GM18511 (cell line): ENCODE data around the gene HEXIM2.

Source experiments
- ATAC-seq: cut with Tn5 transposase; IDR thresholded peaks from one replicate; pipeline ENCODE4 v1.9.1; 2021; ENCODE audit warnings: mild to moderate bottlenecking, moderate library complexity; ENCODE audit not compliant: unreplicated experiment

Gene HEXIM2

DNA sequence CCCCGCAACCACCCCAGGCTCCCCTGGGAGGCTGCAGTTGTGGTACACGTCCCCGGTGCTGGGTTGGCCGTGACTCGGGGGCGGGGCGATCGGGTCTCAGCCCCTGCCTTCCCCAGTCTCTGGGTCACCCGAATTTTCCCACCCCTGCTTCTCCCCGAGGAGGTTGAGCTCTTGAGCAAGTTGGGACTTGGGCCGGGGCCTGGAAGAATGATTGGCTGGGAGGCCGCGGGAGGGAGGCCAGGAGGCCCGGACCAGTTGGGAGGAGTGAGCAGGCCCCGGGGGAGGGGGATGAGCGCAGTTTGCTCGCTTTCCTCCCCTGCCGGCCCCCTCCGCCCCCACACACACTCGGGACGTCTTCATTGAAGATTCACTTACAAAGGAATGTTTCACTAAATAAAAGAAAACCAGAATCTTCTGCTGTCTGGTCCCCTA lies 17.9 kb upstream of the HEXIM2 start:
- no peak for ATAC-seq

DNA sequence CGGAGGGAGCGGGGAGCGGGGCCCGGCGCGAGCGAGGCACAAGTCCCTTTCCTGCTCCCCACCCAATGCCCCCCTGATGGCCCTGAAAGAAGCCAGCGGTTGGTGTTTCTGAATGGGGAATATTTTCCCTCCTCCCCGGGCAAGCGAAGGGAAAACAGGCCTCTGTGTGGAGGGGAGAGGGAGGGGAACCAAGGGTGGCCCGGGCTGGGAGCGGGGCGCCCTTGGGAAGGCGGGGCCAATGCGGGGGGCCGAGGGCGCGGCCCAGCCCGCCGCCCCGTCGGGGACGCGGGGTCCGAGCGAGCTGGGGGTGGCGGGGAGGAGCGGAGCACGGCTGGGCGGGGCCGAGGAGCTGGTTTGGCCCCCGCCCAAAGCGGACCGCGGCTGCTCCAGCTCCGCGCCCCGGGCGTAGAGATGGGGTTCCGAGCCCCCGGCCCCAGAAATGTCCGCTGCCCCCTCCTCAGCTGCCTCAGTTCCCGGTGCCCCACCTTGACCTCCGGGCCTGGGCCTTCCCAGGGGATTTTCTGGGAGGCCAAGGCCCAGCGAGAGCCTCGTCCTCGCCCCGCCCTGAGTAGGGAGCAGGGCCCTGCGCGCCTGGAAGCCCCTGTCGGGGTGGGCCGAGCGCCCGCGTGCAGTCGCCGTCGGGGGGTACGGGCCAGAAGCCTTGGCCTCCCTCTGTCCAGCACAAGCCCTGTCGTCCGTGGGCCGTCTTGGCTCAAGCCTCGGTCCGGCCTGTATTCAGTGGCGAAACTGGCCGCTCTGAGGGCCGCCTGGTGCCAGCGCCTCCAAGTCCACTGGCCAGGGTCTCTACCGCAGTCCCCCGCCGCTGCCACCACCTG lies 17.3 kb upstream of the HEXIM2 start:
- ATAC-seq, result no peak

DNA sequence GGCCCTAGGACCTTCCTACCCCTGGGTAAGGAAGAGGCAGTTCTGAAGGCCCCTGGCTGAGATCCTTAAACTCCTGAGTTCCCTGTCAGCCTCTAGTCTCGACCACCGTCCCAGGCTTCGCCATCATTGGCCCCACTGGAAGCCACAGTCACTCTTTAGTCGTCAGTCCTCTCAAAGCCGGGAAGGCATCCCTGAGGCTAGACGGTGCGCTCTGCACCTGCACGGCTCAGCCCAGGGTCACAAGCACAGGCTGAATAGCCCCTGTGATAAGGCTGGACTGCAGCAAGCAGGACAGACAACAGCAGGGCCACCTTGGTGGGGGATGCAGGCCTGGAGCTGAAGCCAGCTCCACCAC lies 16.7 kb upstream of the HEXIM2 start:
- no peak for ATAC-seq

DNA sequence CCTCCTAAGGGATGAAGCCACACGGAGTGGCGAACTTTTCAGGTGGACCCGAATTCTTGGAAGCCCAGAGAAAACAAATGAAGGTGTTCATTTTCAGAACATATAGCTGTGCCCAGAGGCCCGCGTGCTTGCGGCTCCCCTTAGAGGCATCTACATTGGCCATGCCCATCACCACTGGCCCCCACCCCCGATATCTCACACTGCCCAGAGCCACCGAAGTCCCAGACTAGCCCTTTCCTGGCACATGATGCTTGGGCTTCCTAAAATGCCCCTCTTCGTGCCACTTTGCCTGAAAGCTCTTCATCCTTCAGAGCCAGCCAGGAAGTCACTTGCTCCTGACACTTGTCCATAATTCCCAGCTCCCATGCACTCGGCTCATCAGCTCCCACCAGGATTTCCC lies 15.5 kb upstream of the HEXIM2 start:
- no peak for ATAC-seq

DNA sequence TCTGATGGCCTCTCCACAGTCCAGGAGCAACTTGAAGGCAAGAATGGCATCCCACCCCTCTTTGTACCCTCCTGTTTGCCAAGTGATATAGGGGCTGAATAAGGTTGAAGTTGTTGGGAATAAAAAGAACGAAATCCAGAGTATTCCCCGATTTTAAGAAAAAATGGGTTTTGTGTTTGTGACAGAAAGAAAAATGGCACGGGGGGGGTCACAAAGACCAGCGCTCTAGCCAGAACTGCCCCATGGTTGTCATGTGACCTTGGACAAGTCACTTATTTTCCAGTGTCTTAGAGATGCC lies 15.1 kb upstream of the HEXIM2 start:
- ATAC-seq, result no peak

DNA sequence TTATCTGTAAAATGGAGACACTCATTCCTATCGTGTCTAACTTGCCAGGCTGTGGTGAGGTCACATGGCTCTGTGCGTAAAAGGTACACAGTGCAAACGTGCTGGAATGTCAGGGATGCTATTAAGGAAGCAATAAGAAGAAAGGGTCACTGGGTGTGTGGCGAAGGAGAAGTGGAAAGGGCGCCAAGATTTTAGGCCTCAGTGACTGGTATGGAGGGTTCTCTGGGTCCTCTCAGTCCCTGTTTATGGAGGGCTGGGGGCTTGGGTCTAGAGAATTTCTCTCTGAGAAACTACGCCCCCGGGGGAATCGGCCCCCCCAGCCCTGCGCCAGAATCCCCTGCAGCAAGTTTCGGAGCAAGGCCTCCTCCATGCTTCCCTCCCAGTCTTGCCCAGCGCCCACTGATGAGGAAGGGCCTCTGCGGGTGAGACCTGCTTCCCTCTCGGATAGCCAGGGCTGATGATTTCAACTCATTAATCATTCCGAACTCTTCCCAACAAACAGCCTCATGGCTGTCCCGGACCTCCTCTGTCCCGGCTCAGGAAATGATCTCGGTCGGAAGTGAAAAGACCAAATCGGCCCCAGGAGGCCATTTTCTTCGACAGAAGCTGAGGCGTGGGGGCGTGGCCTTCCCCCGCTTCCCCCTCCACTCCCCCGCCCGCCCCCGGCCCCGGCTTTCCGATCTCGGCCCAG lies 14.6 kb upstream of the HEXIM2 start:
- ATAC-seq, result peak; percentile 5

DNA sequence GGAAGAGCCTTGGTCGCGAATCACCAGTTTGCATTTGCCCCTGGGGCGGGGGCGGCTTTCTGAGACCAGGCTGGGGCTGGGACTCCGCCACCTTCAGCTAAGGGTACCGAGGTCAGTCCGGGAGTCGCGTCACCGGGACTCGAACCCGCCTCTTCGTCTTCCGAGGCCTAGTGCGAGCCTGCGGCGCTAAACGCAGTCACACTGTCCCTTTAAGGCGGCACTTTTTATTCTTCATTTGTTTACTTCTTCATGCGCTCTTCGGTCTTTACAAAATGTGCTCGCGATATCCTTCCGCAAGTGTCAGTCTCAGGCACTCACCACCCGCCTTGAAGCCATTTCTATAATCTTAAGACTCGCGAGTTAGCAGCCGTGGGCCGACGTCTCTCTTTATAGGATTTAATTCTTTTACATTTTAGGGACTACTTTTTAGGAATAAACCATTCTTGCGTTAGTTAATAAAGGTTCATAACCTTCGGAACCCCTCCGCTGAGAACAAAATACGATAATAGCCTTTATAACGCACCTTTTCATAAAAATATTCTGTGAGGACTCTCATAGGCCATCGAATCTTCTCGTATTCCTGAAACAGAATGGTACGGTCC lies 14.0 kb upstream of the HEXIM2 start:
- peak; percentile 32 for ATAC-seq

DNA sequence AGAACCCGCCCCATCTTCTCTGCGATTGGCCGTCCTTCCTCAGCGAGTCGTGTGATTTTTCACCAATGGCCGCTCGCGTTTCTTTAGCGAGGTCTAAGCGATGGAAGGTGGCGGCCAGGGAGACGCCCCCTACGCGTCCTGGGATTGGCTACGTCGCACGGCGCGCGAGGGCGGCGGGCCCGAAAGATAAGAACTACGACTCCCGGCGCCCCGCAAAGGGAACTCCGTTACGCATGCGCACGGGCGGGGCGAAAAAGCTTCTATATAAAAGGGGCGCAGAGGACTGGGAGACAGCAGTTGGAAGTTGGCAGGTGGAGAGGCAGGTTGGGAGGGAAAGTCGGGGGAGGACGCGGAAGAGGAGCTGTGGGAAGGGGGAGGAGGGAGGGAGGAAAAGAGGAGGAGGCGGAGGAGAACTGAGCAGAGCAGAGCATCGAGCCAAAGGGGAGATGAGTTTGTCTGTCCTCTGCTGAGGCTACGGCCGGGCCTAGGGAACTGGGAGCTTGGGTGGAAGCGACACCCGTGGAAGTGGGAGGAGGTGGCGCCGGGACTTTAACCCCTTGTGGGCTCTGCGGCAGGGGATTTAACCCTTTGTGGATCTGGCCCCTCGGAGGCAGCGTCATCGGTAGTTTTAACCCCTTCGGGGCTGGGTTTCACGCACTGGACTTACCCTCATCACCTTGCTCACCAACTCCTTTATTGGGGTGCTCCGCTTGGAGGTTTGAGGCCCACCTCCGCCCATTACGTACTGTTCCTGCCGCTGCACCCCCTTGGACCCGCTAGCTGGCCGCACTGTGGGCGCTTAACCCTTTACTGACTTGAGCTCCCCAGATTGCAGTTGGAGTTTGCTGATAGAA lies 13.3 kb upstream of the HEXIM2 start, which contains the start of gene HEXIM1:
Gene HEXIM1 (plus strand): TSS at position 293 of the 854 bp plus-strand sequence. CDS start 716 bp downstream, outside the sequence.
- ATAC-seq, result peak; percentile 59

DNA sequence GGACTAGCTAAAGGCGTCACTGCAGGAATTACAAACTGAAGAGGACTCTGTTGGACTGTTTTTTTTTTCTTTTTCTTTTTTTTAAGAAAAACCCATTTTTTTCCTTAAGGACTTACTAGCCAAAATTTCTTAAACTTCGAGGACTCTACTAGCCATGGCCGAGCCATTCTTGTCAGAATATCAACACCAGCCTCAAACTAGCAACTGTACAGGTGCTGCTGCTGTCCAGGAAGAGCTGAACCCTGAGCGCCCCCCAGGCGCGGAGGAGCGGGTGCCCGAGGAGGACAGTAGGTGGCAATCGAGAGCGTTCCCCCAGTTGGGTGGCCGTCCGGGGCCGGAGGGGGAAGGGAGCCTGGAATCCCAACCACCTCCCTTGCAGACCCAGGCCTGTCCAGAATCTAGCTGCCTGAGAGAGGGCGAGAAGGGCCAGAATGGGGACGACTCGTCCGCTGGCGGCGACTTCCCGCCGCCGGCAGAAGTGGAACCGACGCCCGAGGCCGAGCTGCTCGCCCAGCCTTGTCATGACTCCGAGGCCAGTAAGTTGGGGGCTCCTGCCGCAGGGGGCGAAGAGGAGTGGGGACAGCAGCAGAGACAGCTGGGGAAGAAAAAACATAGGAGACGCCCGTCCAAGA lies 12.5 kb upstream of the HEXIM2 start:
- ATAC-seq, result no peak

DNA sequence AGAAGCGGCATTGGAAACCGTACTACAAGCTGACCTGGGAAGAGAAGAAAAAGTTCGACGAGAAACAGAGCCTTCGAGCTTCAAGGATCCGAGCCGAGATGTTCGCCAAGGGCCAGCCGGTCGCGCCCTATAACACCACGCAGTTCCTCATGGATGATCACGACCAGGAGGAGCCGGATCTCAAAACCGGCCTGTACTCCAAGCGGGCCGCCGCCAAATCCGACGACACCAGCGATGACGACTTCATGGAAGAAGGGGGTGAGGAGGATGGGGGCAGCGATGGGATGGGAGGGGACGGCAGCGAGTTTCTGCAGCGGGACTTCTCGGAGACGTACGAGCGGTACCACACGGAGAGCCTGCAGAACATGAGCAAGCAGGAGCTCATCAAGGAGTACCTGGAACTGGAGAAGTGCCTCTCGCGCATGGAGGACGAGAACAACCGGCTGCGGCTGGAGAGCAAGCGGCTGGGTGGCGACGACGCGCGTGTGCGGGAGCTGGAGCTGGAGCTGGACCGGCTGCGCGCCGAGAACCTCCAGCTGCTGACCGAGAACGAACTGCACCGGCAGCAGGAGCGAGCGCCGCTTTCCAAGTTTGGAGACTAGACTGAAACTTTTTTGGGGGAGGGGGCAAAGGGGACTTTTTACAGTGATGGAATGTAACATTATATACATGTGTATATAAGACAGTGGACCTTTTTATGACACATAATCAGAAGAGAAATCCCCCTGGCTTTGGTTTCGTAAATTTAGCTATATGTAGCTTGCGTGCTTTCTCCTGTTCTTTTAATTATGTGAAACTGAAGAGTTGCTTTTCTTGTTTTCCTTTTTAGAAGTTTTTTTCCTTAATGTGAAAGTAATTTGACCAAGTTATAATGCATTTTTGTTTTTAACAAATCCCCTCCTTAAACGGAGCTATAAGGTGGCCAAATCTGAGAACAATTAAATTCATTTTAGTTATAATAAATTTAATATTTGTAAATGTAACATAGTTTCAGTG lies 11.7 kb upstream of the HEXIM2 start:
- ATAC-seq, result no peak

DNA sequence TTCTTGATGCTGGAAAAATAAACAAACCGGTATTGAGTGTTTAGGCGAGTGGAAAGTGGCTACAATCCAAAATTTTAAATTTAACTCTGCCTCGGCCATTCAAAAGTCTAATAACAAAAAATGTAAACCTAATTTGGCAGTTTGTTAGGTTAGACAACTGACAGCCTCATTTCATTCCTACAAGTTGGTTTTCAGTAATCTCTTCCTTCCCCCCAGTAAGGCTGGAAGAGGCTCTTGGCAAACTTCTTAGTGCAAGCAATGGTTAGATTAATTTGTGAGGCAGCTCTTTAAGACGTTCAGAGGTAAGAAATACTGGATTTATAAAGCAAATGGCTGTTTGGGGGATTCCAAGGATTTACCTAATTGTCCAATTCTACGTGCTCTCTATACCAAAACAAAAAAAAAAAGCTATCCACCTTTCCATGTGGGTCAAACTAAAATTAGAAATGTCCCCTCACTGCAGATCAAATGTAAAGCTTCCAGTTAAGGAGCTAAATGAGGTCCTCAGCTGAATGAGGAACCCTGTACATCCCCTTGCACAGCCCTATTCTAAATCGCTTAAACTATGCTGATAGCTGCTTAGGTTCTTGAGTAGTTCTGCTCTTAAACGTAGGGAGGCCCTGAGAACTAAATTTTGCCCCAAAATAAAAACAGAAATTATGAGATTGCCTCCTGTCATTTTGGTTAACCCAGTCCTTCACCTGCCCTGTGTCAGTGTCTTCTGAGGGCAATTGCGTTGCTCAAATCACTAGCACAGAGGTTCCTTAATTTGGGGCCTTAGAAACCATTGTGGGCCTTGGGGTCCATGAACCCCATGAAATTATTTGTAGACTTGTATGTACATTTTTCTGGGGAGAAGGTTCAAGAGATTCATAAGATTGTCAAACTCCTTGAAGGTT lies 10.5 kb upstream of the HEXIM2 start:
- no peak for ATAC-seq

DNA sequence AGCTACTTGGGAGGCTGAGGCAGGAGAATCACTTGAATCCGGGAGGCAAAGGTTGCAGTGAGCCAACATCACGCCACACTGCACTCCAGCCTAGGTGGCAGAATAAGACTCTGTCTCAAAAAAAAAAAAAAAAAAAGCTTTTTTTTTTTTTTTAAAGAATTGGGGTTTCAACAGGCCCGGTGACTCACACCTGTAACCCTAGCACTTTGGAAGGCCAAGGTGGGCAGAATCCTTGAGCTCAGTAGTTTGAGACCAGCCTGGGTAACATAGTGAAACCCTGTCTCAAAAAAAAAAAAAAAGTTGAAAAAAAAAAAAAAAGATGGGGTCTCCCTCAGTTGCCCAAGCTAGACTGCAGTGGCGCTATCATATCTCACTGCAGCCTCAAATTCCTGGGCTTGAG lies 6.6 kb upstream of the HEXIM2 start:
- no peak for ATAC-seq

DNA sequence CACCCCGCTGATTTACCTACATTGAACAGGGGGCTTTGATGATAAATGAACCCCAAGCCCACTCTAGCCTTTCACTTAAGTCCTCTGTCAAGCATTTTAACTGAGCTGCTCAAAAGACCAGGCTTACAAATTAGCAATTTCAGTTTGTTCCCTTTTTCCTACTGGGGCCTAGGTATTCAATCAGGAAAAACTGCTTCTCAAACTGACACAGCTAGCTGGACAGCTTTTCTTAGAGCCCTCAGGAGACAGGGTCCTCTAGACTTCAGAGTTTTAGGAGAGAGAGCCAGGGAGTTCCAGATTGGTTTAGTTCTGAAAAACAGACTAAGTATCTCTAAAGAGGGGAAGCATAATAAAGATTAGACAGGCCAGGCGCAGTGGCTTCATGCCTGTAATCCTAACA lies 6.2 kb upstream of the HEXIM2 start:
- no peak for ATAC-seq

DNA sequence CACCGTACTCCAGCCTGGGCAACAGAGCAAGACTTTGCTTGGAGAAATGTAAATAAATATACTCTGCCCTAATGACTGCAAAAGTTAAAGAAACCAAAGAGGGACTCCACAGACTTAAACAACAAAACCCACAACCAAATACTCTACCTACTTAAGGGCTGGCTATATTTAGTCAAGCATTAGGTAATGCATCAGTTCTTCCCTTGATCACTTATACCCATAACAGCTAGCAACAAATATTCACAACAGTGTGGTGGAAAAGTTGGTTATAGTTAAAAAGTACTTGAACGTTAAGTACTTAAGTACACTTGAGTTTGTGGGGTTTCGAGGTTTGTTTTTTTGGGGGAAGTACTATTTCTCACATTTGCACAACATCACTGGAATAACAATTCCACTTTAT lies 5.4 kb upstream of the HEXIM2 start:
- no peak for ATAC-seq

DNA sequence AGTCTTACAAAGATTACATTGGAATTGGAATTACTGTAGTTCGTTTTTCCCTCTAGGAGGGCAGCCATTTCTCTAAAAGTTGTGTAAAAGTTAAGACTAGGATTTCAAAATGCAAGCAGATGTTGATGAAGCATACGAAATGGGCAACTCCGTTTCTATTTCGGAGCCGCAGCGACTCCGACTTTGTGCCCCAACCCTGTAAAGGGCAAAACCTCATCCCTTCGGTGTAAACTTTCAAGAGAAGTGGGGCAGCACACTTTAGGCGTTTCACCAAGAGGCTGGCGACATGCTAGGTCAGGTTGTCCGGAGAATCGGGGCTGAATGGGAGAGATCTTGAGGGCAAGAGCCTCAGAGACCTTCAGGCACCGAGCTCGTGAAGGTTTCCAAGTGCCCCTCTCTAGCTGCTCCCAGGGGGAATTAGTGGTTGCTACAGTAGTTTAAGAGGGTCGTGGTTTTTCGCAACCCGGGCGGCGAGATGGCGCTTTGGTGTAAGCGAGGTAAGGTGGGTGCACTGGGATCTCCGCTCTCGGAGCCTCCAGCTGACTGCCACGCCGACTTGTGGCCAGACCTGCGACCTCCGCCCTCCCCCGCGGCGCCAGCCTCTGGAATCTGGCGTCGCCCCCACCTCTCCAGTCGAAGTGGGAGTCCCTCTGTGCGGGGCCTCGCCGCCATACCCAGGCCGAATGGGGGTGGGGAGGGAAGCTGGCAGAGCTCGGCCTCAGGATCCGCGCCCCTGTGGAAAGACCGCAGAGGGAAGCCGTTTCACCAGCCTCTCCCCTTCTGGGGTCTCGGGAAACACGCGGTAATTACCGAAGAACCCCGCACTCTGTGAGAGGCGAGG lies 1.0 kb upstream of the HEXIM2 start:
- ATAC-seq, result peak; percentile 21

DNA sequence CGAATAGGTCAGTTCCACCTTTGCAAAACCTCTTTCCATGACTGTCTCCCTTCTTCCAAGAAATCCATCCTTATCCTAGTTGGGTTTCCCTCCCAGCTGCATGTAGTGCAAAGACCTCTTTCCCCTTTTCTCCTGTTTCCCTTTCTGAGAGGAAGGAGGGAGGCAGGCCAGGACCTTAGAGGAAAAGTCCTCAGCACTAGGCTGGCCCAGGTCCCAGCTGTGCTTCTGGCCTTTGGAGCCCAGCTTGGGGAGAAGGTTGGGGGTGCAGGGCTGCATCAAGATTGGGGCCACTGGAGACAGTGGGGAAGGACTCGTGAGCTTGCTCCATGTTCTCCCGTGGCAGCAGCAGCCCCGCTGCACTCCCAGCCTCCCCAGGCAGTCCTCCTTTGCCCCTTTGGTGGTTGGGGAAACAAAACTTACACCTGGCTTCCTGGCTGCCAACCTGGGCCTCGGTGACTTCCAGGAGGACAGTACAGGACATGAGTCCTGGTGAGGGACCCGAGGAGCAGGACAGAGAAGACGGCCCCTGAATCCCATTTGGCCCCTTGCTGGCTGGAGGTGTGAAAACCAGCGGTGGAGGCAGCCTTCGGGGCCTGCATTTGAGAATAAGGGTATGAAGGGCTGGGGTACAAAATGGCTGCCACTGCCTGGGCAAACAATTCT lies 481 bp downstream of the HEXIM2 start:
- ATAC-seq, result no peak

DNA sequence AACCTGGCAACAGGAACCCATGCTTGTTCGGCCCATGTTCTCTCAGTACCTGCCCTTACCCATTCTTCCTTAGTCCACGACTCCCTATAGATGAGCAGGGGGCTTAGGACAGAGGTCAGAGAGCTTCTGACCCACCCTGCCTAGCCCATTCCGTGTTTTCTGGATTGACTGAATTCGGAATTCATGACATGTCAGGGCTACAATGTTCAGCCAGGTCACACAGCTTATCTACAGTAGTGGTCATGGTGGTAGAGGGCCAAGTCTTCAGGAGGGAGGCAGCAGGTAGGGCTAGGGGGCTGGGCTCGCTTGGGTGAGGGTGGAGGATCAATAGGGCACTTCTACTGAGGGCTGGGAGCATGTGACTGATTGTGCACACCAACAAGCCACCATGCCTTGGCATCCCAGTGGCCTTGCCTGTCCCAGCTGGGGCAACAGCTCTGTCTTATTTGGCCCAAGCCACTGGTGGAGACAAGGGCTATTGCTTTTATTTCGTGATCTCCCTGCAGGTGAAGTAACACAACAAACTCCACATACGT lies 3.1 kb downstream of the HEXIM2 start:
- ATAC-seq, result no peak
